Mononuclear cell (primary cell): ENCODE measurements around the gene TP53RK. TPM values are rescaled to one million over a fixed set of nuclear protein-coding genes. Genes with fewer than 3 reads are reported as not detected.

ENCODE experiments used
- H3K27me3 ChIP-seq: 2 replicates; pipeline ENCODE4 v1.6.0; 2011; ENCODE audit warnings: low read length, control low read depth; ENCODE audit not compliant: insufficient read depth
- H3K4me1 ChIP-seq: 2 replicates; pipeline ENCODE4 v1.5.1; 2011; ENCODE audit warnings: mild to moderate bottlenecking, low read length, control low read depth; ENCODE audit not compliant: insufficient read depth
- H3K4me3 ChIP-seq: 2 replicates; pipeline ENCODE4 v1.5.1; 2011; ENCODE audit warnings: mild to moderate bottlenecking, low read length, moderate library complexity
- H3K9me3 ChIP-seq: 2 replicates; pipeline ENCODE4 v1.5.1; 2011; ENCODE audit warnings: low read depth, mild to moderate bottlenecking, control low read depth, low read length
- total RNA-seq: library from RNA; depleted of rRNA; stranded (reverse); fragments of >200 nt; gene quantifications from one replicate; pipeline ENCODE4 v1.2.3, GENCODE V29; 2012

Gene TP53RK
- total RNA-seq, 1 donor = 6.5 TPM

DNA sequence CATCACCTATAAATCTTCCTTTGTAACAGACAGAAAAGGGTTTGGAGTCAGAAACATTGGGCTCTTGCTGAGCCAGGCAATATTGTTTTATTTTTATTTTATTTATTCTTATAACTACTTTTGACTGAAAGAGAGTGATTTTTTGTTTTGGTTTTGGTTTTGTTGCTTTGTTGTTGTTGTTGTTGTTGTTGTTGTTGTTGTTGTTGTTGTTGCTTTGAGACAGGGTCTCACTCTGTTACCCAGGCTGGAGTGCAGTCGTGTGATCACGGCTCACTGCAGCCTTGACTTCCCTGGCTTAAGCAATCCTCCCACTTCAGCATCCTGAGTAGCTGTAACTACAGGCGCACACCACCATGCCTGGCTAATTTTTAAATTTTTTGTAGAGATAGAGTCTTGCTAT lies 22.9 kb downstream of the TP53RK start:
- H3K9me3 ChIP-seq = peaks cover 4% of the 10 kb centered on the region

DNA sequence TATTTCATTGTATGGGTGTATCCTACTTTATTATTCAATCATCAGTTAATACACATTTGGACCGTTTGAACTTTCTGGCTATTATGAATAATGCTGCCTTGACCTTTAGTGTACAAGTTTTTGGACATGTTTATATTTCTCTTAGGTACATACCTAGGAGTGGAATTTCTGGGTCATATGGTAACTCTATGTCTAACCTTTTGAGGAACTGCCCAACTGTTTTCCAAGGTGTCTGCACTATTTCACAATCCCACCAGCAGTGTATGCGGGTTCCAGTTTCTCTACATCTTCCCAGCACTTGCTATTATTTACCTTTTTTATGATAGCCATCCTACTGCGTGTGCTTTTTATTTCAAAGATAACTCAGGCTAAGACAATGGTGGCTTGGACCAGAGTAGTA lies 23.6 kb downstream of the TP53RK start:
- Histone ChIP-seq H3K9me3 (peaks cover 4% of the 10 kb centered on the region), H3K4me3 (no peak overlapping the region), H3K4me1 (no peaks in the 10 kb centered on the region)

More for the DNA sequence above, 22.9 kb downstream of the TP53RK start:
- Histone ChIP-seq H3K4me3 (no peak overlapping the region), H3K27me3 (no peaks in the 10 kb centered on the region), H3K4me1 (no peaks in the 10 kb centered on the region)

DNA sequence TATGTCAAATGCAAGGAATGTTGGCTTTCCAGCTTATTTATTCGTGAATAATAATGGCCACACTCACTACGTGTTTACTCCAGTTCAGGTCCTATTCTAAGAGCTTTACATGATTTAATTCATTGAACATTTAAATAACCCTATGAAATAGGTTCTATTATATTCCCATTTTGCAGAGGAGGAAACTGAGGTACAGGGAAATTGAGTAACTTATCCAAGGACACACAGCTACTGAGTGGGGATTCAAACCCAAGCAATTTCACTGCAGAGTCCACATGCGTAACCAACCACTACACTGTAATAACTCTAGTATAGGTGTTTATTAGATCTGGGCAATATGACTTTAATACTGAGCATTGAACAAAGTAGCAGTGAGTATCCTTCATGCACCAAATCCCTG lies 25.7 kb downstream of the TP53RK start:
- no peaks in the 10 kb centered on the region for H3K9me3 ChIP-seq
- H3K4me1 ChIP-seq = no peaks in the 10 kb centered on the region
- no peaks in the 10 kb centered on the region for H3K27me3 ChIP-seq
- no peak overlapping the region for H3K4me3 ChIP-seq

More for the DNA sequence above, 23.6 kb downstream of the TP53RK start:
- H3K27me3 ChIP-seq = no peaks in the 10 kb centered on the region

DNA sequence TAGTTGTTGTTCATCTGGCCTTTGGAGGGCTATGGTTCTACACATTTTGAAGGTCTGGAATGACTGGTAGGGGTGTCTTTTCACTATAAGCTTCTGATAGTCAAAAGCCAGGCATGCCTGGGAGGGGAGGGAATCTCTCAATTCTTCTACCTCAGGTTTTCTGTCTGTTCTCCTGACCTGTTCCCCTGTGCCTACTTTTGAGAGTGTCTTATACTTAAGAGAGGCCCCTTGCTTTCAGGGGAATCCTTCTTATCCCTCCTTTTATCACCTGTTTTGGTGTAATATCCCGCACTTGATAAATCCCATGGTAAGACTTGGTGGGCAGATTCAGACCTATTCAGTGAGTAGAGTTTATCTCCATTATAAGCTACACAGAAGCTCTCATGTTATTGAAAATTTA lies 27.6 kb downstream of the TP53RK start:
- no peaks in the 10 kb centered on the region for H3K4me1 ChIP-seq
- no peaks in the 10 kb centered on the region for H3K27me3 ChIP-seq
- no peak overlapping the region for H3K4me3 ChIP-seq
- H3K9me3 ChIP-seq = no peaks in the 10 kb centered on the region

DNA sequence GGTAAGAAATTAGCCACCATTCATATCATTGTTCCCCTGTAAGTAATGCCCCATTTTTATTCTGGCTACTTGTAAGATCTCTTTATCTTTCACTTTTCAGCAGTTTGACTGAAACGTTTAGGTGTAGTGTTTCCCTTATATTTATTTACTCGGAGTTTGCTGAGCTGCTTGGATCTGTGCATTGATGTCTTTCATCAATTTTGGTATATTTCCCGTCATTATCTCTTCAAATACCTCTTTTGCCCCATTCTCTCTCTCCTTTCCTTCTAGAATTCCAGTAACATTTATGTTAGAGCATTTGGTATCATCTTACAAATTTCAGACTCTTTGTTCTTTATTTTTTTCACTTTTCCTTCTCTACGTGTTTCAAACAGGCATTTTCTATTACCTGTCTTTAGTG lies 28.8 kb downstream of the TP53RK start:
- Histone ChIP-seq H3K27me3 (no peaks in the 10 kb centered on the region), H3K4me1 (no peaks in the 10 kb centered on the region), H3K9me3 (no peaks in the 10 kb centered on the region), H3K4me3 (no peak overlapping the region)

DNA sequence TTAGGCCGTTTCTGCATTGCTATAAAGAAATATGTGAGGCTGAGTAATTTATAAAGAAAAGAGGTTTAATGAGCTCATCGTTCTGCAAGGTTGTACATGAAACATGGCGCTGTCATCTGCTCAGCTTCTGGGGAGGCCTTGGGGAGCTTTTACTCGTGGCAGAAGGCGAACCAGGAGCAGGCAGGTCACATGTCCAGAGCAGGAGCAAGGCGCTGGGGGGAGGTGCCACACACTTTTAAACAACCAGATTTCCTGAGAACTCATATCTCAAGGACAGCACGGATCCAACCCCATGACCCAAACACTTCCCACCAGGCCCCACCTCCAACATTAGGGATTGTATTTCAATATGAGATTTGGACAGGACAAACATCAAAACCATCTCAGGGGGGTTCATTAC lies 31.6 kb downstream of the TP53RK start:
- no peak overlapping the region for H3K4me3 ChIP-seq
- peaks cover 11% of the 10 kb centered on the region for H3K27me3 ChIP-seq
- no peaks in the 10 kb centered on the region for H3K4me1 ChIP-seq
- no peaks in the 10 kb centered on the region for H3K9me3 ChIP-seq

DNA sequence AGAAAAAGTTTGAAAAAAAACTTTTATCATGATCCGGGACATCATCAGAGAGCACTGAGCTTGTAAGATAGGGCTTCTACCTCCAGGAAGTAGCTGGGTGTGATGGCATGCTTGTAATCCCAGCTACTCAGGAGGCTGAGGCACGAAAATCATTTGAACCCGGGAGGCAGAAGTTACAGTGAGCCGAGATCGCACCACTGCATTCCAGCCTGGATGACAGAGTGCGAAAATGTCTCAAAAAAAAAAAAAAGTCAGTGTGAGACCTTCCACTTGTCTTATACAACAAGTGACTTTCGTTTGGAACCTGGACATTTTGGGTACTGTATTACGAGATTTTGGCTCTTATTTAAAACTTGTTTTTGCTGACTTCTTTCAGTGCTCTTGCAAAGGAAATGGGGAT lies 32.1 kb downstream of the TP53RK start:
- no peaks in the 10 kb centered on the region for H3K4me1 ChIP-seq
- no peaks in the 10 kb centered on the region for H3K9me3 ChIP-seq
- peaks cover 14% of the 10 kb centered on the region for H3K27me3 ChIP-seq
- no peak overlapping the region for H3K4me3 ChIP-seq

DNA sequence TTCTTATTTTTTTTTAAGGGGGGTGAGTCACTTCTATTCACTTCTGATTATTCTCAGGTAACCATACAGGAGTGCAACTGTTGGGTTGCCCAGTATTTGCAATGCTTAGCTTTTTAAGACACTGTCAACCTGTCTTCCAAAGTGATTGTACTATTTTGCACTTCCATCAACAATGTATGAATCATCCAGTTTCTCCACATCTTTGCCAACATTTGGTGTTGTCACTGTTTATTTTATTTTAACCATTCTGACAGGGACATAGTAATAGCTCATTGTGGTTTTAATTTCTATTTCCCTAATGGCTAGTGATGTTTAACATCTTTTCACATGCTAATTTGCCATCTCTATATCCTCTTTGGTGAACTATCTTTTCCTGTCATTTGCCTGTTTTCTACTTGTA lies 36.5 kb downstream of the TP53RK start:
- Histone ChIP-seq H3K4me3 (no peak overlapping the region), H3K9me3 (no peaks in the 10 kb centered on the region), H3K4me1 (no peaks in the 10 kb centered on the region), H3K27me3 (peaks cover 40% of the 10 kb centered on the region)

DNA sequence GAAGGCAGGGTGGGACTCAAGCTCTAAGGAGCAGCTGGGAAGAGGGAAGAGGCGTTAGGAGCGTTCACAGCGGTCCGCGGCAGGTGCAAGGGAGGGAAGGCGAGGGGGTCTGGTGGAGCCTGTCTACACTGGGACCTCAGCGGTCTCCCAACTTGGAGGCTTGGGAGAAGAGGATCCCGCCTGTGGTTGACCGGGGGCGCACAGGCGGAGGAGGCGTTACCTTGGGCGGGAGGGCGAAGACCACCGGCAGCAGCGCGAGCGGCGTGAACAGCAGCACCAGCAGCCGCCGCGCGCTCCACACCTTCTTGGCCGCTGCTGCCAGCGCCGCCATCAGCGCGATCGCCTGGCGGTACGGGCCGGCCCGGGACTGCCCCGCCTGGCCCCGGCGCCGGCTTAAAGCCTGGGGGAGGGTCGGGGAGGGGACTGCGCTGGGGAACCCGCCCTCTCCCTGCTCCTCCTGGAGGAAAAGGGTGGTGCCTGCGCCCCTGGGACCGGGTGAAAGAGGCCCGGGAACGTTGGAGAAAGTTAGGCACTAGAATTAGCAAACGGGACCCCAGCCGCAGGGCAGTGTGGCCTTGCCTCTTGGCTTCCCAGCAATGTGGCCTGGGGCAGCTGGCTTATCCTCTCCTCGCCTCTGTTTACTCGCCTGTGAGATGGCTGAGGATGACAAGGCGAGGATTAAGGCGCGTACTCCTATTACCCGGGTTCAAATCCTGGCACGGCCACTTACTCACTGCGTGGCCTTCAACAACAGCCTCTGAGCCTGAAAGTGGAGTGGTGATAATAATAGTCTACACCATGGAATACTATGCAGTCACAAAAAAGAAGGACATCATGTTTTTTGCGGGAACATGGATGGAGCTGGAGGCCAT lies 37.9 kb downstream of the TP53RK start, which contains the start of gene SLC13A3:
Gene SLC13A3 (minus strand): TSS at position 369 of the 872 bp plus-strand sequence. CDS start 38 bp downstream, at position 331.
- no peak within 1 kb of the TSS for H3K4me3 ChIP-seq
- H3K27me3 ChIP-seq = peaks cover 40% of the 10 kb centered on the region
- H3K4me1 ChIP-seq = no peaks in the 10 kb centered on the region
- H3K9me3 ChIP-seq = no peaks in the 10 kb centered on the region

DNA sequence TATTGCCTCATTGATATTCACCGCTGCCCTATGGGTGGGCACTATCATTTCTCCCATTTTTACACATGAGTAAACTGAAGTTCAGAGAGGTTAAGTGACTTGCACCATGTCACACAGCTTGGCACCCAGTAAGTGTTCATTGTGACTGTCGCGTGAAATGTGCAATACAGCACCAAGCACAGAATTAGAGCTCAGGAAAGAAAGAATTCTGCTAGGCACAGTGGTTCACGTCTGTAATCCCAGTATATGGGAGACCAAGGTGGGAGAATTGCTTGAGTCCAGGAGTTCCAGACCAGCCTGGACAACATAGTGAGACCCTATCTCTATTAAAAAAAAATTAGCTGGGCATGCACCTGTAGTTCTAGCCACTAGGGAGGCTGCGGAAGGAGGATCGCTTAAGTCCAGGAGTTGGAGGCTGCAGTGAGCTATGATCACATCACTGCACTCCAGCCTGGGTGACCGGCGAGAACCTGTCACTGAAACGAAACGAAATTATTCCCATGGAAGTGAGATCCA lies 38.6 kb downstream of the TP53RK start:
- H3K4me3 ChIP-seq = no peak overlapping the region
- no peaks in the 10 kb centered on the region for H3K4me1 ChIP-seq
- peaks cover 40% of the 10 kb centered on the region for H3K27me3 ChIP-seq
- no peaks in the 10 kb centered on the region for H3K9me3 ChIP-seq

DNA sequence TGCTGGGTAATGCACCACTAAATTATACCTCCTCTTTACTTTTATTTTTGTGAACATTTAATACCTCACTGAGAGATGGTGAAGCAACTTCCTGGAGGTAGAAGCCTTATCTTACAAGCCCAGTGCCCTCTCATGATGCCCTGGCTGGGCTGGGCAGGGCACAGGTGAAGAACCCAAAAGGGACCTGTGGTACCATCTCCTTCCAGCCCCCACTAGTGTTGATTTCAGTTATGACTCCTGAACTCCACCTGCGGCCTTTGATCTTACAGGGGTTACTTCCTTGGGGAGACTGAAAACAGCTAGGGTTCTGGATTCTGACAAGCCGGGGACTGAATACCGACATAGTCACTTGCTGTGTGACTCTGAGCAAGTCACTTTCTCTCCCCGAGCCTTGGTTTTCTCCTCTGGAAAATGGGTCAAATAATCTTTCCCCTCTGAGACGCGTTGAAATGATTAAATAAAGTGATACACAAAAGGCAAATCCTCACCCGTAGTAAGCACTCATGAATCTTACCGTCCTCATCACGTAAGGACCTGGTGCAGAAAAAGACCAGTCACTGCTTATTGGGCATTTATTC lies 39.2 kb downstream of the TP53RK start:
- H3K4me1 ChIP-seq = no peaks in the 10 kb centered on the region
- peaks cover 40% of the 10 kb centered on the region for H3K27me3 ChIP-seq
- H3K4me3 ChIP-seq = no peak overlapping the region
- H3K9me3 ChIP-seq = no peaks in the 10 kb centered on the region

DNA sequence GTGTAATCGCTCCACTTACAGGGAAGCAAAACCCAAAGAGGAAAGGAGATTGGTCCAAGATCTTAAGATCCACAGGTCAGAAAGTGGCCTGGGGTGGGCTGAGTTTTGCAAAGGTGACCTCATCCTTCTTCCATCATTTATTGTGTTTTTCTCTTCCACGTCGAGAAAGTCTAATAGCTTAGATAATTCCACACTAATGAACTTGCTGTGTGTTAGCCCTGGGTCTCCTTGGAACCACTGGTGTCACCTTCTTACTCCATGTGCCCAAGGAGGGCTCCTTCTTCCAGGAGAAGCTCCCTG lies 39.6 kb downstream of the TP53RK start:
- no peaks in the 10 kb centered on the region for H3K4me1 ChIP-seq
- no peaks in the 10 kb centered on the region for H3K9me3 ChIP-seq
- H3K4me3 ChIP-seq = no peak overlapping the region
- H3K27me3 ChIP-seq = peaks cover 40% of the 10 kb centered on the region

DNA sequence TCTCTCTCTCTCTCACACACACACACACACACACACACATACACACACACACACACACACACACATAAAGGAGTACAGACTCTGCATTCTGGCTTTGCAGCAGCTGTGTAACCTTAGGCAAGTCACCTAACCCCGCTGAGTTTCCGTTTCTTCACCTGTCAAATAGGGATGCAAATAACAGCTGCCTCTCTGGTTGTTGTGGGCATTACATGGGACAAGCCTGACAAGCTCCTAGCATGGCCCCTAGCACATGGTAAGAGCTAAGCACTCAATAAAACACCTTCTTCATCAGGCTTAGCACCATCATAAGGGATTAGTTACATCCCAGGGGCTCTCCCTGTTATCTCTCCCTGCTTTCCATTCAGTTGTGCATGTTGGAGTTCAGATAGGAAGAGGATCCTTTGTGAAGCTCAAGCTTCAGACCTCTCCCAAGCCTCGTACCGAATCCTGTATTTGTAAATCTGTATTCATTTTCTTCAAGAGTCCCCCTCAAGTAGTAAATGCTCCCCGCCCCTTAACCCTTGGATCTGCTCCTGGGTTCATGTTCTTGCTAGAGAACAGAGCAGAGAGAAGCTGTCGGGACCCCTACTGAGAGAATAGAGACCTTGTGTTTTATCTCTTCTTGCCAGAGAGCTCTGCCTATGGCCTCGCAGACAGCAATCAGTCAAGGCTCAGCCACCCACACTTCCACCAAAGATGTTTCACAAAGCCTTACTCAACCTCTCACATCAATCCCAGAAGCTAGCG lies 40.2 kb downstream of the TP53RK start:
- Histone ChIP-seq H3K27me3 (peaks cover 40% of the 10 kb centered on the region), H3K4me1 (no peaks in the 10 kb centered on the region), H3K4me3 (no peak overlapping the region), H3K9me3 (no peaks in the 10 kb centered on the region)

DNA sequence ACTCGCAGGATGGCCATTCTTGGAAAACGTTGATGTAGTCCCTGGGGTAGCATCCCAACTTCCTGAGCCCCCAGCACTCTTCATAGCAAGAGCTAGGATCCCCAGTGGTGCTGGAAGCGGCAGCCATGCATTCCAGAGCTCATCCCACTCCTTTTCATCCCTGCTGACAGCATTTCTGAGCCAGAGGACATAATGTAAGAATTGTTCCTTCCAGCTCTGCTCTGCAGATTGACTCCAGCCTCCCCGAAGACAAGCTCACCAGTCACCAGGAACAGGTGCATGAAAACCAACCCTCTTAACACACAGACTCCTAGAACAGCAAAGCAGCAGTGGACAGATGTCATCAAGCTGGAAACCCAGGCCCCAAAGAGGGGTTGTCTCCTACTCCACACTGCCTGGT lies 41.8 kb downstream of the TP53RK start:
- Histone ChIP-seq H3K9me3 (no peaks in the 10 kb centered on the region), H3K27me3 (peaks cover 27% of the 10 kb centered on the region), H3K4me1 (no peaks in the 10 kb centered on the region), H3K4me3 (no peak overlapping the region)

DNA sequence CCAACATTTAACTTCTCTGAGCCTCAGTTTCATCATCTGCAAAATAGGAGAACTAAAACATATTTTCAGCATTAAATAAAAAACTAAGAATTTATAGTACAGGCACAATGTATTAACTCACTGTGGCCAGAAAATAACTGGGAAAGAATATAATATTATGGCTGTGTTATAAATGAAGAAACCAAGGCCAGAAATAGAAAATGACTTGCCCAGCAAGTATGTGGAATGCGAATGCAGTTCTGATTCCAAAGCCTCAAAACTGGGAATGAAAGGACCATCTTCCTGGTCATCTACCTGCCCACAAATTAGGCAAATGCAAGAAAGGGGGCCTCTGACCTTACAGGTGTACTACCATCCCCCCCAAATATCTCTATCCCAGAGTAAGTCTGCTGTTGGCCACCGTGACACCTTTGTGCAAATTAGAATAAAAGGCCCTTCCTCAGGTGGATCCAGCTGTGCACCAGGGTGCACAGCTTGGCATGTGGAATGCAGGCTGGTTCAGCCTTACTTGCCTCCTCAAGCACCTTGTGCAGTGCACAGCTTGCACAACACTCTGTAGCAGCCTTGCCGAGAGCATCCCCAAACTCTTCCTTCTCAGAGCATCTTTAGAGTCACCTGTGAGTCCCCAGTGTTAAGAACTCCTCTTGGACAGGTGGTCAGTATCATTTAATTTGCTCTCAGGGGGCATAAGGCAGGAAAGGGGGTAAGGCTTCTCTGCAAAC lies 42.4 kb downstream of the TP53RK start:
- Histone ChIP-seq H3K4me3 (no peak overlapping the region), H3K9me3 (no peaks in the 10 kb centered on the region), H3K4me1 (no peaks in the 10 kb centered on the region), H3K27me3 (peaks cover 22% of the 10 kb centered on the region)
